Erythroblast (primary cell): Measurements from ENCODE around the gene ANKRD37.

ENCODE experiments used
- GATA1 ChIP-seq: IDR thresholded peaks from 2 replicates; pipeline ENCODE4 v1.6.1; 2011; ENCODE audit warnings: low read depth, mild to moderate bottlenecking, control low read depth, low read length, moderate library complexity
- POLR2A ChIP-seq: IDR thresholded peaks from 2 replicates; pipeline ENCODE4 v1.6.1; 2011; ENCODE audit warnings: mild to moderate bottlenecking, low read length

DNA sequence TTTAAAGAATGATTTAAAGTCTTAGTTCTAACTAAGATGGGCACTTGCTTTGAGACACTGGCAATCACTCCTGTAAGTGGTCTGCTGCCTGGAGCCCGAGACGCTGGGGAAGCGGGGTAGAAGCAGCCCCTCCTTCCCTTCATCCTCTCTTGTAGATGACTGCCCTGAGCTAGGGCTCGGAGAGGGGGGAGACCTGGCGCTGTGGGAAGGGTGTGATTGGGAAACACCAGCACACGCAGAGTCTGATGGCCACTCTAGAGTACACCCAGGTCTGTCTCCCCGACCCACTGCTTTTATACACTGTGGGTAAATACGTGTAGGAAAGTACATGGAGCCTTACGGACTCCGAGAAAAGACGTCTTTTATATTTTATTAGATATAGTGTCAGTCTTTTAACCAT, 24.9 kb upstream of the ANKRD37 start:
- TF ChIP-seq POLR2A (no peak), GATA1 (no peak)
